IMR-90 (cell line): Measurements from ENCODE around the gene TTLL9. TPM values are rescaled to one million over a fixed set of nuclear protein-coding genes. Genes with fewer than 3 reads are reported as not detected.

Experiments
- ATAC-seq: fragments of 200-7000 bp; cut with Tn5 transposase; 2 replicates; pipeline ENCODE4 v1.9.1; 2020; ENCODE audit warnings: low read depth, mild to moderate bottlenecking, moderate library complexity
- BruUV-seq: library from RNA; stranded (reverse); fragments of 400-500 nt; replicated peaks from 2 replicates; lab custom pipeline; 2021; lab: Mats Ljungman, UMichigan
- CTCF ChIA-PET: fragments of 300-600 bp; formaldehyde crosslinking; extraction: SDS; loops from one replicate; lab custom pipeline; 2021; ENCODE audit warnings: antibody characterized with exemption; lab: Yijun Ruan, JAX
- POLR2A ChIA-PET: fragments of 300-600 bp; sonication (Branson Sonifier 250); formaldehyde crosslinking; loops from one replicate; lab custom pipeline; 2022; ENCODE audit warnings: antibody characterized with exemption; ENCODE audit not compliant: unreplicated experiment; lab: Charles Lee
- DNase-seq: peaks from one replicate; pipeline ENCODE4 v3.0.0; 2013
- H2AFZ ChIP-seq: replicated peaks from 2 replicates; pipeline ENCODE3; 2013; ENCODE audit warnings: low read length, mild to moderate bottlenecking; ENCODE audit not compliant: poor library complexity
- H2AK5ac ChIP-seq: 2 replicates; pipeline ENCODE4 v1.6.1; 2013; ENCODE audit warnings: low read depth, low read length, inconsistent platforms
- H2AK9ac ChIP-seq: replicated peaks from 2 replicates; pipeline ENCODE3; 2013; ENCODE audit warnings: mild to moderate bottlenecking, low read depth, low read length, moderate library complexity; ENCODE audit not compliant: poor library complexity
- H2BK120ac ChIP-seq: 2 replicates; pipeline ENCODE4 v1.6.1; 2013; ENCODE audit warnings: low read depth, low read length, inconsistent platforms
- H2BK15ac ChIP-seq: 3 replicates; pipeline ENCODE4 v1.6.1; 2013; ENCODE audit warnings: low read depth, low read length, inconsistent platforms
- H2BK20ac ChIP-seq: 2 replicates; pipeline ENCODE4 v1.6.1; 2013; ENCODE audit warnings: low read depth, mild to moderate bottlenecking, inconsistent platforms, low read length, moderate library complexity
- H2BK5ac ChIP-seq: 2 replicates; pipeline ENCODE4 v1.6.1; 2013; ENCODE audit warnings: mild to moderate bottlenecking, low read depth, low read length, inconsistent platforms; ENCODE audit not compliant: poor library complexity, severe bottlenecking
- H3K14ac ChIP-seq: replicated peaks from 2 replicates; pipeline ENCODE4 v1.6.1; 2013; ENCODE audit warnings: low read depth, low read length, inconsistent platforms
- H3K18ac ChIP-seq: 2 replicates; pipeline ENCODE4 v1.6.1; 2013; ENCODE audit warnings: low read depth, low read length, control low read depth
- H3K23ac ChIP-seq: 2 replicates; pipeline ENCODE4 v1.6.1; 2013; ENCODE audit warnings: low read depth, low read length, inconsistent platforms
- H3K27ac ChIP-seq: 2 replicates; pipeline ENCODE4 v1.5.1; 2013; ENCODE audit warnings: mild to moderate bottlenecking, control low read depth, low read length; ENCODE audit not compliant: insufficient read depth
- H3K27me3 ChIP-seq: 2 replicates; pipeline ENCODE4 v1.6.1; 2013; ENCODE audit warnings: low read length; ENCODE audit not compliant: control insufficient read depth, insufficient read depth
- H3K36me3 ChIP-seq: 2 replicates; pipeline ENCODE4 v1.6.1; 2013; ENCODE audit warnings: low read length, mixed read lengths; ENCODE audit not compliant: control insufficient read depth, insufficient read depth
- H3K4ac ChIP-seq: 2 replicates; pipeline ENCODE4 v1.6.1; 2013; ENCODE audit warnings: low read depth, low read length, inconsistent platforms
- H3K4me1 ChIP-seq: 2 replicates; pipeline ENCODE4 v1.6.1; 2013; ENCODE audit warnings: low read length, mixed read lengths; ENCODE audit not compliant: control insufficient read depth, insufficient read depth
- H3K4me2 ChIP-seq: 2 replicates; pipeline ENCODE4 v1.6.1; 2013; ENCODE audit warnings: low read depth, mild to moderate bottlenecking, control low read depth, low read length, moderate library complexity
- H3K4me3 ChIP-seq: 2 replicates; pipeline ENCODE4 v1.5.1; 2013; ENCODE audit warnings: low read depth, mild to moderate bottlenecking, control low read depth, low read length, moderate library complexity; ENCODE audit not compliant: insufficient read depth
- H3K56ac ChIP-seq: 2 replicates; pipeline ENCODE4 v1.6.1; 2013; ENCODE audit warnings: low read length, inconsistent platforms; ENCODE audit not compliant: insufficient read depth; ENCODE audit errors: extremely low read depth
- H3K79me1 ChIP-seq, 2 experiments: 2 replicates each; pipeline ENCODE4 v1.6.1; 2013; ENCODE audit warnings: low read length in 2 of 2, inconsistent platforms in 1 of 2, low read depth in 1 of 2
- H3K9ac ChIP-seq: 2 replicates; pipeline ENCODE4 v1.6.1; 2013; ENCODE audit warnings: low read depth, low read length, control low read depth
- H3K9me1 ChIP-seq: 2 replicates; pipeline ENCODE4 v1.6.1; 2013; ENCODE audit warnings: low read length, inconsistent platforms; ENCODE audit not compliant: insufficient read depth
- H3K9me3 ChIP-seq: 2 replicates; pipeline ENCODE4 v1.6.1; 2013; ENCODE audit warnings: low read length; ENCODE audit not compliant: control insufficient read depth, insufficient read depth
- H4K20me1 ChIP-seq: 2 replicates; pipeline ENCODE4 v1.6.1; 2013; ENCODE audit warnings: low read length, inconsistent platforms; ENCODE audit not compliant: insufficient read depth
- H4K5ac ChIP-seq: 2 replicates; pipeline ENCODE4 v1.6.1; 2013; ENCODE audit warnings: mild to moderate bottlenecking, low read depth, low read length, control low read depth
- H4K8ac ChIP-seq, 2 experiments: 2 replicates each; pipeline ENCODE4 v1.6.1; 2013; ENCODE audit warnings: low read depth in 2 of 2, low read length in 2 of 2, control low read depth in 1 of 2, inconsistent platforms in 1 of 2
- H4K91ac ChIP-seq: 2 replicates; pipeline ENCODE4 v1.6.1; 2013; ENCODE audit warnings: low read depth, low read length, inconsistent platforms; ENCODE audit not compliant: insufficient read depth
- MAFK ChIP-seq: IDR thresholded peaks from 2 replicates; pipeline ENCODE4 v1.6.1; 2012; ENCODE audit warnings: low read depth, low read length, improper control_type of control experiment
- WGBS, 2 experiments: methylation state at CpG; one replicate each; pipeline versions ENCODE4 v1.1.5 to v1.1.7; 2013; ENCODE audit warnings: missing lambda C conversion rate in 2 of 2; ENCODE audit not compliant: insufficient read length in 1 of 2; ENCODE audit errors: extremely low coverage in 2 of 2; 5-methylcytosine and 5-hydroxymethylcytosine counted together
- dilution Hi-C: fragments of 300-500 bp; cut with HindIII; formaldehyde crosslinking; loops from one replicate; pipeline ENCODE4 v1.14.3; 2018; ENCODE audit warnings: low sequenced_read_pairs; ENCODE audit not compliant: unreplicated experiment
- in situ Hi-C: fragments of 300-500 bp; cut with MboI; formaldehyde crosslinking; loops from 3 replicates; pipeline ENCODE4 v1.14.3; 2019; ENCODE audit warnings: low sequenced_read_pairs, inconsistent platforms, mixed read lengths
- intact Hi-C: fragments of 100-400 bp; cut with micrococcal nuclease; formaldehyde crosslinking; loops from 2 replicates; pipeline ENCODE4 v1.10.0; 2022
- polyA plus RNA-seq, 3 experiments: library from polyadenylated mRNA; depleted of rRNA; stranded (reverse); fragments of >200 nt; gene quantifications; 2 replicates each; pipeline ENCODE4 v1.2.3, GENCODE V29; 2012; ENCODE audit warnings: low replicate concordance in 1 of 3
- total RNA-seq: library from RNA; depleted of rRNA; stranded (reverse); fragments of >200 nt; gene quantifications from 2 replicates; pipeline ENCODE4 v1.2.3, GENCODE V29; 2012

TTLL9 gene
- total and polyA plus RNA-seq, 2 of the 4 experiments (the other 2 are of a cell fraction) = not detected

DNA sequence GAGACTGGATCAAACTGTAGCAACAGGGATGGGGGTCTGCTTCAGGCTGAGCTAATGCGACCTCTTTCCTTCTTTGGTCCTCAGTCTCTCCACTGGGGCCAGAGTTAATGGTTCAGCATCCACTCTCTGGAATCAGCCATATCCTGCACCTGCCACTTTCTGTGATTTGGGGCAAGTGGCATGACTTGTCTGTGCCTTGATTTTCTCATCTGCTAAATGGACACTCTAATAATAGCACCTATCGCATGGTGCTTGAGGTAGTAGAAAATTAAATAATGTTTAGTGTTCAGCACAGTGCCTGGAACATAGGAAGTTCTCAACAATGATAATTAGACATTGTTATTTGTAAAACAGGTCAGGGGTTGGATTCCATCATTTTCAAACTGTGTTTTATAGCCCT lies 103.9 kb downstream of the TTLL9 start:
- in situ Hi-C loops = no loop called here
- Histone ChIP-seq H3K9me1 (no peaks in the 10 kb centered on the region), H3K9ac (no peak overlapping the region), H4K20me1 (no peaks in the 10 kb centered on the region), H2BK5ac (no peak overlapping the region), H3K4me2 (no peak overlapping the region), H3K27me3 (peaks cover 42% of the 10 kb centered on the region), H2AK5ac (no peak overlapping the region), H3K4ac (no peak overlapping the region), H2AFZ (no peak overlapping the region), H3K79me1 (no peaks in the 10 kb centered on the region), H4K91ac (no peak overlapping the region), H3K27ac (no peak overlapping the region), H3K36me3 (no peaks in the 10 kb centered on the region), H2BK20ac (no peak overlapping the region), H4K8ac (no peak overlapping the region), H3K18ac (no peak overlapping the region), H3K23ac (no peak overlapping the region), H2AK9ac (no peak overlapping the region), H3K9me3 (no peaks in the 10 kb centered on the region), H2BK15ac (no peak overlapping the region), H3K14ac (no peak overlapping the region), H3K56ac (no peak overlapping the region), H3K4me1 (no peaks in the 10 kb centered on the region; the same call in 1 of the 2 replicates), H2BK120ac (no peak overlapping the region), H3K4me3 (no peak overlapping the region), H4K5ac (no peak overlapping the region)
- intact Hi-C loops = no loop called here
- no peak for TF ChIP-seq MAFK
- CTCF ChIA-PET = no interaction called here
- dilution Hi-C loops = no loop called here
- DNase-seq (no peak), ATAC-seq (no peak)
- no TSS peak for BruUV-seq
- 67% methylated on average over 1 of the region's 2 CpGs; no CpG with 5 or more reads in 1 of the 2 experiments for WGBS, 2 experiments
- POLR2A ChIA-PET = no interaction called here
